HepG2 (cell line): Measurements from ENCODE around the gene RNF38. TPM values are rescaled to one million over a fixed set of nuclear protein-coding genes. Genes with fewer than 3 reads are reported as not detected.

Source experiments
- CBFB ChIP-seq: sonication (generic); formaldehyde crosslinking; IDR thresholded peaks from 2 replicates; pipeline ENCODE4 v1.4.0; 2020; ENCODE audit warnings: missing genetic modification reagents
- CEBPZ ChIP-seq: IDR thresholded peaks from 2 replicates; pipeline ENCODE4 v1.6.1; 2012; ENCODE audit warnings: low read length, improper control_type of control experiment
- DMTF1 ChIP-seq: sonication (generic); formaldehyde crosslinking; IDR thresholded peaks from 2 replicates; pipeline ENCODE4 v1.4.0; 2020; ENCODE audit warnings: mild to moderate bottlenecking, missing genetic modification reagents
- HMGXB4 ChIP-seq, 2 experiments: sonication (generic) in 1 of 2; formaldehyde crosslinking in 1 of 2; IDR thresholded peaks; 2 replicates each; pipeline versions ENCODE4 v1.4.0 to v1.6.1; 2018 to 2020; ENCODE audit warnings: missing genetic modification reagents in 2 of 2, borderline replicate concordance in 1 of 2, low read depth in 1 of 2, mild to moderate bottlenecking in 1 of 2, missing biosample characterization in 1 of 2
- HNRNPUL1 ChIP-seq: fragments of 200-400 bp; formaldehyde crosslinking; IDR thresholded peaks from 2 replicates; pipeline ENCODE4 v1.6.1; 2017; ENCODE audit warnings: low read depth, mild to moderate bottlenecking, low read length, moderate library complexity
- KDM1A ChIP-seq: IDR thresholded peaks from 2 replicates; pipeline ENCODE4 v1.6.1; 2016; ENCODE audit warnings: missing compliant biosample characterization
- MXD3 ChIP-seq: IDR thresholded peaks from 2 replicates; pipeline ENCODE4 v1.6.1; 2016; ENCODE audit warnings: mild to moderate bottlenecking, missing biosample characterization, missing genetic modification reagents
- PHF8 ChIP-seq: sonication (generic); formaldehyde crosslinking; IDR thresholded peaks from 2 replicates; pipeline ENCODE4 v1.5.0; 2020; ENCODE audit warnings: missing genetic modification reagents
- POLR2A ChIP-seq, 2 experiments: IDR thresholded peaks; 2 replicates each; pipeline ENCODE4 v1.6.1; 2011; ENCODE audit warnings: low read depth in 2 of 2, low read length in 2 of 2, mild to moderate bottlenecking in 1 of 2, moderate library complexity in 1 of 2; ENCODE audit not compliant: insufficient read depth in 1 of 2
- RBFOX2 ChIP-seq: fragments of 200-400 bp; formaldehyde crosslinking; IDR thresholded peaks from 2 replicates; pipeline ENCODE4 v1.6.1; 2017; ENCODE audit warnings: low read depth, mild to moderate bottlenecking, low read length
- RXRA ChIP-seq: sonication (generic); formaldehyde crosslinking; IDR thresholded peaks from 2 replicates; pipeline ENCODE4 v1.5.1; 2020; ENCODE audit warnings: missing genetic modification reagents
- TOPORS ChIP-seq: sonication (generic); formaldehyde crosslinking; IDR thresholded peaks from 2 replicates; pipeline ENCODE4 v1.8.0; 2023; ENCODE audit warnings: mild to moderate bottlenecking, missing genetic modification reagents
- ZBTB46 ChIP-seq: sonication (generic); formaldehyde crosslinking; IDR thresholded peaks from 2 replicates; pipeline ENCODE4 v1.4.0; 2020; ENCODE audit warnings: mild to moderate bottlenecking, missing genetic modification reagents, borderline replicate concordance
- ZFP36L1 ChIP-seq: sonication (generic); formaldehyde crosslinking; IDR thresholded peaks from 2 replicates; pipeline ENCODE4 v1.8.0; 2022; ENCODE audit warnings: mild to moderate bottlenecking, missing genetic modification reagents, moderate library complexity
- ZNF605 ChIP-seq: sonication (generic); formaldehyde crosslinking; IDR thresholded peaks from 2 replicates; pipeline ENCODE4 v1.8.0; 2022; ENCODE audit warnings: mild to moderate bottlenecking, missing genetic modification reagents
- ZNF691 ChIP-seq: sonication (generic); formaldehyde crosslinking; IDR thresholded peaks from 2 replicates; pipeline ENCODE4 v1.4.0; 2020; ENCODE audit warnings: missing genetic modification reagents, low read depth, mild to moderate bottlenecking, borderline replicate concordance
- polyA plus RNA-seq, 8 experiments: library from polyadenylated mRNA; depleted of rRNA in 3 of 8; stranded (reverse) in 7 of 8; unstranded in 1 of 8; fragments of >200 nt; fragmentation: Illumina TruSeq in 4 of 8; extraction: Trizol in 4 of 8; gene quantifications; 2 replicates each; pipeline versions ENCODE4 v1.2.1 to v1.2.3, GENCODE V29; 2011 to 2016; ENCODE audit warnings: low read depth in 4 of 8, missing spikeins in 1 of 8, mixed read lengths in 1 of 8; ENCODE audit not compliant: insufficient read depth in 1 of 8
- total RNA-seq, 5 experiments: library from RNA; depleted of rRNA; stranded (reverse); fragments of >200 nt; fragmentation: Illumina TruSeq; extraction: Trizol; gene quantifications; 2 replicates each; pipeline ENCODE4 v1.2.3, GENCODE V29; 2016; ENCODE audit warnings: low read depth in 1 of 5

The RNF38 gene
- total and polyA plus RNA-seq, 2 of the 13 experiments (the other 11 are each of a cell fraction or from before 2014, with no cell fraction given), result 9.1 to 32.1 TPM

- TF ChIP-seq PHF8 (peak; percentile 89), ZBTB46 (CRISPR knock-in tag) (no peak), RXRA (CRISPR knock-in tag) (peak; percentile 52; the same call in 1 of the 2 replicates), HNRNPUL1 (peak; percentile 5; the same call in 1 of the 2 replicates), ZNF605 (CRISPR knock-in tag) (0 out of 2 replicates have a peak, but pooled peaks have one; percentile 30), ZNF691 (CRISPR knock-in tag) (peak; percentile 58; the same call in 1 of the 2 replicates), TOPORS (CRISPR knock-in tag) (0 out of 2 replicates have a peak, but pooled peaks have one; percentile 35), DMTF1 (no peak), POLR2A (IDR thresholded peaks at IDR 0.05; ENCODE audit: insufficient read depth in 1 of 2, low read depth in 2 of 2, low read length in 2 of 2) (peak; percentile 56 to 64), RBFOX2 (peak; percentile 84), MXD3 (CRISPR knock-in tag) (peak; percentile 29; the same call in 1 of the 2 replicates), HMGXB4 (CRISPR knock-in tag; IDR thresholded peaks at IDR 0.05; ENCODE audit: borderline replicate concordance in 1 of 2, low read depth in 1 of 2) (peak; percentile 44 to 68; a peak in 1 of 4 replicates), CBFB (CRISPR knock-in tag) (0 out of 2 replicates have a peak, but pooled peaks have one; percentile 25), CEBPZ (no peak), KDM1A (CRISPR knock-in tag) (no peak), ZFP36L1 (CRISPR knock-in tag) (no peak)
Observed at GRCh38 chr9:36400332-36401163, 479 bp upstream of the RNF38 start (continued).
